SK-N-MC (cell line): ENCODE data around the gene FLNB.

Experiments used
- DNase-seq: peaks from one replicate; pipeline ENCODE4 v3.0.0-alpha.2; 2011; ENCODE audit warnings: low read depth, low spot score
- H3K27ac ChIP-seq: fragments of 200-600 bp; sonication (generic); 2 replicates; pipeline ENCODE4 v1.5.1; 2016; ENCODE audit warnings: mixed run types
- H3K36me3 ChIP-seq: fragments of 200-600 bp; sonication (generic); 2 replicates; pipeline ENCODE4 v1.6.1; 2017; ENCODE audit warnings: antibody characterized with exemption, low read length, mixed read lengths; ENCODE audit not compliant: insufficient read depth
- H3K4me3 ChIP-seq: fragments of 200-600 bp; sonication (generic); 2 replicates; pipeline ENCODE4 v1.5.1; 2016
- H3K9ac ChIP-seq: fragments of 200-600 bp; sonication (generic); 2 replicates; pipeline ENCODE4 v1.8.0; 2017; ENCODE audit warnings: mixed run types, mixed read lengths; ENCODE audit not compliant: insufficient read length
- H3K9me3 ChIP-seq: fragments of 200-600 bp; sonication (generic); 2 replicates; pipeline ENCODE4 v1.6.1; 2017; ENCODE audit warnings: low read depth, mild to moderate bottlenecking, antibody characterized with exemption, low read length, moderate library complexity, mixed read lengths
- EZH2 ChIP-seq: fragments of 200-600 bp; sonication (generic); IDR thresholded peaks from one replicate; pipeline ENCODE4 v1.6.1; 2017; ENCODE audit warnings: antibody characterized with exemption
- FOXP2 ChIP-seq: optimal IDR thresholded peaks from 2 replicates; pipeline ENCODE3; 2011; ENCODE audit warnings: mild to moderate bottlenecking, moderate library complexity; ENCODE audit not compliant: insufficient read depth; ENCODE audit errors: extremely low read length, control extremely low read depth
- POLR2AphosphoS5 ChIP-seq: IDR thresholded peaks from 2 replicates; pipeline ENCODE4 v1.6.1; 2012; ENCODE audit warnings: mild to moderate bottlenecking, low read depth, low read length, borderline replicate concordance

The FLNB gene

GRCh38 chr3:58094657-58095056 is 86.4 kb downstream of the FLNB start:
- no peaks in the 10 kb centered on the region; the same call in 1 of the 2 replicates for H3K36me3 ChIP-seq
- H3K27ac ChIP-seq = no peak overlapping the region

GRCh38 chr3:58095603-58096138 is 87.4 kb downstream of the FLNB start:
- DNase-seq = no peak
- H3K36me3 ChIP-seq = no peaks in the 10 kb centered on the region; the same call in 1 of the 2 replicates
- no peak overlapping the region for H3K27ac ChIP-seq

More at GRCh38 chr3:58094657-58095056, 86.4 kb downstream of the FLNB start:
- DNase-seq = no peak
- no peaks in the 10 kb centered on the region for H3K9me3 ChIP-seq
- H3K4me3 ChIP-seq = no peak overlapping the region
- H3K9ac ChIP-seq = no peak overlapping the region
- TF ChIP-seq POLR2AphosphoS5 (no peak), EZH2 (no peak), FOXP2 (no peak)

DNA sequence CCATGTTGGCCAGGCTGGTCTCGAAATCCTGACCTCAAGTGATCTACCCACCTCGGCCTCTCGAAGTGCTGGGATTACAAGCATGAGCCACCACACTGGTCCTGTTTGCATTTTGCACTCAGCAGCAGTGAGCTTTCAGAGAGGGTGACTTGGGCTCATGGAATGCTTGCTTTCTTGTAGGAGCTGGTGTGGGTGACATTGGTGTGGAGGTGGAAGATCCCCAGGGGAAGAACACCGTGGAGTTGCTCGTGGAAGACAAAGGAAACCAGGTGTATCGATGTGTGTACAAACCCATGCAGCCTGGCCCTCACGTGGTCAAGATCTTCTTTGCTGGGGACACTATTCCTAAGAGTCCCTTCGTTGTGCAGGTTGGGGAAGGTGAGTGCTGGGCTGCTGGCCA is 90.3 kb downstream of the FLNB start:
- TF ChIP-seq POLR2AphosphoS5 (no peak), FOXP2 (no peak), EZH2 (no peak)
- no peak overlapping the region for H3K4me3 ChIP-seq
- no peaks in the 10 kb centered on the region for H3K9me3 ChIP-seq
- no peak for DNase-seq
- peaks cover 7% of the 10 kb centered on the region; the same call in 1 of the 2 replicates for H3K36me3 ChIP-seq
- no peak overlapping the region for H3K27ac ChIP-seq
- no peak overlapping the region for H3K9ac ChIP-seq

More at GRCh38 chr3:58095603-58096138, 87.4 kb downstream of the FLNB start:
- Histone ChIP-seq H3K4me3 (no peak overlapping the region), H3K9me3 (no peaks in the 10 kb centered on the region), H3K9ac (no peak overlapping the region)
- no peak for TF ChIP-seq POLR2AphosphoS5
- TF ChIP-seq EZH2 = no peak
- TF ChIP-seq FOXP2 = no peak

- H3K9me3 ChIP-seq = no peaks in the 10 kb centered on the region
- H3K9ac ChIP-seq = no peak overlapping the region
- TF ChIP-seq EZH2 (no peak), FOXP2 (no peak), POLR2AphosphoS5 (no peak)
- H3K27ac ChIP-seq = no peak overlapping the region
- H3K36me3 ChIP-seq = peaks cover 7% of the 10 kb centered on the region; the same call in 1 of the 2 replicates
- no peak for DNase-seq
- H3K4me3 ChIP-seq = no peak overlapping the region
Observed at GRCh38 chr3:58099865-58100264, 91.6 kb downstream of the FLNB start.

GRCh38 chr3:58101499-58102389 is 93.5 kb downstream of the FLNB start:
- Histone ChIP-seq H3K9ac (no peak overlapping the region), H3K27ac (no peak overlapping the region), H3K36me3 (peaks cover 7% of the 10 kb centered on the region; the same call in 1 of the 2 replicates), H3K9me3 (no peaks in the 10 kb centered on the region), H3K4me3 (no peak overlapping the region)
- DNase-seq = no peak
- no peak for TF ChIP-seq POLR2AphosphoS5
- TF ChIP-seq FOXP2 = no peak
- TF ChIP-seq EZH2 = no peak

DNA sequence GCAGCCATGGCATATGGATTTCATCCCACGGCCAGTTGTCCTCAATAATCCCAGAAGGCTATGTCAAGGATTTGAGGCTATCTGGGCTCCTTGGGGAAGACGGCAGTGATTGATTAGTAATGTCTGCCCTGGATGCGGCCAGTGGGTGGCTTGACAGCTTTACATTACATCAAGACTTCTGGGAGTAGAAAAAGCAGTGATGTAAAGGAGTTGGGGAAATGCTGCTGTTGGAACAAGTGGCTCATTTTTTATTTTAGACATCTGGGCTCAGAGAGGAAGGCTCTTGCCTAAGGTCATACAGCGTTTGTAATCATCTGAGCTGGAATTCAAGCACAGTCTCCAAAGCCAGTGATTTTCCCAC is 94.1 kb downstream of the FLNB start:
- Histone ChIP-seq H3K4me3 (no peak overlapping the region), H3K9ac (no peak overlapping the region), H3K27ac (no peak overlapping the region), H3K36me3 (peaks cover 7% of the 10 kb centered on the region; the same call in 1 of the 2 replicates), H3K9me3 (no peaks in the 10 kb centered on the region)
- no peak for DNase-seq
- TF ChIP-seq FOXP2 (no peak), EZH2 (no peak), POLR2AphosphoS5 (no peak)

DNA sequence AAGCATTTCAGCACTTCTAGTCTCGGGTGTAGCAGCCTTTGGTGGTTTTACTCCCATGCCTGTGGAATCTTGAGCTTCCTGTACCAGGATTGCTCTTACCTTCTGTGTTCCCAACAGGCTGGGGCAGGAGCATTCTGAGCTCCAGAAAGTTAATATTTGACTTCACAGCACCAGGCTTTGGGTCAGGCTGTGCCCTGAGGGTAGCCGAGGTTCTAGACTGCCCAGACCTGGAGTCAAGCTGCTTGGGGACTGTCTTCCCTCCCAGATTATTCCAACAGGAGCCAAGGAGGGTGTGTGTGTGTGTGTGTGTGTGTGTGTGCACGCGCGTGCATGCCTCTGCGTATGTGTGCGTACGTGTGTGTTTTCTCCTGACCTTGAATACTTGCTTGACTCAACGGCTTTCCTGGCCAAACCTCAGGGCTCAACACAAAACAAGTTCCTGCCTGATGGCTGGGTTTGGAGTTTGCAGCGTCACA is 94.8 kb downstream of the FLNB start:
- Histone ChIP-seq H3K4me3 (no peak overlapping the region), H3K27ac (no peak overlapping the region), H3K36me3 (peaks cover 7% of the 10 kb centered on the region; the same call in 1 of the 2 replicates), H3K9ac (no peak overlapping the region), H3K9me3 (no peaks in the 10 kb centered on the region)
- DNase-seq = no peak
- TF ChIP-seq POLR2AphosphoS5 = no peak
- TF ChIP-seq FOXP2 = no peak
- TF ChIP-seq EZH2 = no peak

GRCh38 chr3:58104151-58104550 is 95.9 kb downstream of the FLNB start:
- Histone ChIP-seq H3K9ac (no peak overlapping the region), H3K4me3 (no peak overlapping the region), H3K9me3 (no peaks in the 10 kb centered on the region), H3K27ac (no peak overlapping the region), H3K36me3 (peaks cover 11% of the 10 kb centered on the region; the same call in 1 of the 2 replicates)
- no peak for DNase-seq
- TF ChIP-seq EZH2 = no peak
- no peak for TF ChIP-seq POLR2AphosphoS5
- TF ChIP-seq FOXP2 = no peak
